Lung (tissue), 12 donors: ENCODE data around the gene TIAM2. TPM values are rescaled to one million over a fixed set of nuclear protein-coding genes. Genes with fewer than 3 reads are reported as not detected.

ENCODE experiments used
- ATAC-seq: fragments of 200-7000 bp; cut with Tn5 transposase; one replicate; pipeline ENCODE4 v1.9.1; 2020; ENCODE audit warnings: moderate number of reproducible peaks; ENCODE audit not compliant: insufficient read depth, low FRiP score
- DNase-seq, 3 donors: peaks; one replicate each; pipeline ENCODE4 v3.0.0-alpha.2; 2013 to 2017
- H3K27ac ChIP-seq, 2 donors: one replicate each; pipeline ENCODE4 v1.5.1; 2013; ENCODE audit warnings: mild to moderate bottlenecking in 2 of 2, moderate library complexity in 2 of 2, control low read depth in 1 of 2, inconsistent platforms in 1 of 2, low read depth in 1 of 2, low read length in 1 of 2
- H3K27me3 ChIP-seq, 3 donors: one replicate each; pipeline ENCODE4 v1.5.1; 2013; ENCODE audit warnings: low read length in 2 of 3; ENCODE audit not compliant: control insufficient read depth in 3 of 3, insufficient read depth in 3 of 3
- H3K36me3 ChIP-seq, 4 donors: one replicate each; pipeline ENCODE4 v1.5.1; 2013; ENCODE audit warnings: low read length in 4 of 4, mild to moderate bottlenecking in 1 of 4, moderate library complexity in 1 of 4; ENCODE audit not compliant: control insufficient read depth in 4 of 4, insufficient read depth in 4 of 4
- H3K4me1 ChIP-seq, 5 donors: one replicate each; pipeline ENCODE4 v1.5.1; 2013; ENCODE audit warnings: low read length in 5 of 5, mild to moderate bottlenecking in 2 of 5, moderate library complexity in 1 of 5; ENCODE audit not compliant: control insufficient read depth in 5 of 5, insufficient read depth in 5 of 5
- H3K4me3 ChIP-seq: one replicate; pipeline ENCODE4 v1.5.1; 2013; ENCODE audit warnings: mild to moderate bottlenecking, control low read depth, moderate library complexity
- H3K9ac ChIP-seq, 2 donors: one replicate each; pipeline ENCODE4 v1.5.1; 2013; ENCODE audit warnings: low read length in 2 of 2, control low read depth in 1 of 2; ENCODE audit not compliant: insufficient read depth in 1 of 2
- H3K9me3 ChIP-seq, 4 donors: one replicate each; pipeline ENCODE4 v1.5.1; 2013; ENCODE audit warnings: low read length in 3 of 4, mild to moderate bottlenecking in 1 of 4, moderate library complexity in 1 of 4; ENCODE audit not compliant: control insufficient read depth in 4 of 4, insufficient read depth in 3 of 4
- WGBS, 2 donors: extraction: QIAGEN DNeasy Blood & Tissue Kit; methylation state at CpG; one replicate each; pipeline ENCODE4 v1.1.7; 2013; 5-methylcytosine and 5-hydroxymethylcytosine counted together
- polyA plus RNA-seq, 2 donors: library from polyadenylated mRNA; stranded (reverse); fragments of 200-250 nt; gene quantifications; one replicate each; pipeline ENCODE4 v1.2.1, GENCODE V29; 2013
- total RNA-seq, 2 donors: library from RNA; depleted of rRNA in 1 of 2; stranded (reverse); fragments of >200 nt in 1 of 2; gene quantifications; one replicate each; pipeline ENCODE4 v1.2.1, GENCODE V29; 2014 to 2021
- TF ChIP-seq, protein P1 (sequence below): IDR thresholded peaks from 2 replicates; pipeline ENCODE4 v1.5.1; 2012; ENCODE audit warnings: mild to moderate bottlenecking; ENCODE audit errors: control extremely low read depth, extremely low read depth
- donor health status: control.
- donor health status: control.
- donor health status: Bipolar disorder and iron deficiency.
- donor health status: healthy.
- donor health status: DM: yes; HTN: yes; CAD: no.

The TIAM2 gene
- total and polyA plus RNA-seq, 4 donors: 1.8 to 17.5 (median 4.1) TPM

DNA sequence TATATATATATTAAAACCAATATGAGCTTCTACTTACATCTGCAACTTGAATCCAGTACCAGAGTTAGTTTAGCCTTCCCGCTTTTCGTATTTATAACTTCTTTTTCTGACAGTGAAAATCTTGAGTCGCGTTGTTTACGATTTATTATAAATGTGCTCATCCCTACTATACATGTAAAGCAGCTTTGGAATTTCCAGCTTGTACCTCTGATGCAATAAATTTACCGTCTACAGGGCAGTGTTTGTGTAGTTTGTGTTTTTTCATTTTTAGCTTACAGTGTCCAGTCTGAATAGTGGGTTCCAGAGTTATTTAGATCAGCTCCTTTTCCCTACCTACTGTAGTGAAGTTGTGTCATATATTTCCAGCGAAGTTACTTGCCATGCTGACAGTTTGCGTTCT is 66.3 kb downstream of the TIAM2 start:
- no peaks in the 10 kb centered on the region for H3K36me3 ChIP-seq
- TF ChIP-seq, protein P1, sequence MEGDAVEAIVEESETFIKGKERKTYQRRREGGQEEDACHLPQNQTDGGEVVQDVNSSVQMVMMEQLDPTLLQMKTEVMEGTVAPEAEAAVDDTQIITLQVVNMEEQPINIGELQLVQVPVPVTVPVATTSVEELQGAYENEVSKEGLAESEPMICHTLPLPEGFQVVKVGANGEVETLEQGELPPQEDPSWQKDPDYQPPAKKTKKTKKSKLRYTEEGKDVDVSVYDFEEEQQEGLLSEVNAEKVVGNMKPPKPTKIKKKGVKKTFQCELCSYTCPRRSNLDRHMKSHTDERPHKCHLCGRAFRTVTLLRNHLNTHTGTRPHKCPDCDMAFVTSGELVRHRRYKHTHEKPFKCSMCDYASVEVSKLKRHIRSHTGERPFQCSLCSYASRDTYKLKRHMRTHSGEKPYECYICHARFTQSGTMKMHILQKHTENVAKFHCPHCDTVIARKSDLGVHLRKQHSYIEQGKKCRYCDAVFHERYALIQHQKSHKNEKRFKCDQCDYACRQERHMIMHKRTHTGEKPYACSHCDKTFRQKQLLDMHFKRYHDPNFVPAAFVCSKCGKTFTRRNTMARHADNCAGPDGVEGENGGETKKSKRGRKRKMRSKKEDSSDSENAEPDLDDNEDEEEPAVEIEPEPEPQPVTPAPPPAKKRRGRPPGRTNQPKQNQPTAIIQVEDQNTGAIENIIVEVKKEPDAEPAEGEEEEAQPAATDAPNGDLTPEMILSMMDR: no peak
- peaks cover 0 to 2% (median 0%) of the 10 kb centered on the region in 4 donors for H3K9me3 ChIP-seq
- H3K4me3 ChIP-seq: no peak overlapping the region
- ATAC-seq (no peak), DNase-seq (no peak)
- no peak overlapping the region for H3K27ac ChIP-seq
- peaks cover 0 to 4% (median 0%) of the 10 kb centered on the region in 5 donors for H3K4me1 ChIP-seq
- H3K9ac ChIP-seq: no peak overlapping the region
- 94 to 96% methylated on average over 8 of the region's 8 CpGs for WGBS, 2 donors
- H3K27me3 ChIP-seq: no peaks in the 10 kb centered on the region

DNA sequence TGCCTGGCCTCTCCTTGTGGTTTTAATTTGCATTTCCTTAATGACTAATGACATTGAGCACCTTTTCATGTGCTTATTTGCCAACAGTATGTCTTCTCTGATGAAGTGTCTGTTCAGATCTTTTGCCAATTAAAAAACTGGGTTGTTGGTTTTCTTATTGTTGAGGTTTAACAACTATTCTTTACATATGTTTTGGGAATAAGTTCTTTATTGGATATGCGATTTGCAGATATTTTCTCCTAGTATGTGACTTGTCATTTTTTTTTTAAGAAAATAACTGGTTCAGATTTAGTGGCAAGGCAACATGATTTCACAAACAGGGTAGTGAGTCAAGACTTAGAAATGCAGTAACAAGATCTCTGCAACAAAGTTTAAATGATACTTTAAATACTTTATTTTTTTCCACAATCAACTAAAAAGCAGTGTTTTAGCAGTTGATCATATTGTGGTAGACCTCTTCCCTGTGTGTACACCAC is 67.8 kb downstream of the TIAM2 start:
- Histone ChIP-seq H3K27ac (no peak overlapping the region), H3K9ac (no peak overlapping the region), H3K36me3 (no peaks in the 10 kb centered on the region), H3K4me1 (peaks cover 0 to 17% (median 0%) of the 10 kb centered on the region in 5 donors), H3K4me3 (no peak overlapping the region), H3K9me3 (peaks cover 0 to 2% (median 0%) of the 10 kb centered on the region in 4 donors), H3K27me3 (no peaks in the 10 kb centered on the region)
- 85 to 89% methylated on average over 1 of the region's 1 CpG for WGBS, 2 donors
- no peak for ATAC-seq
- DNase-seq: peak in 1 of 3 donors; percentile 38
- TF ChIP-seq, protein P1: no peak

GRCh38 chr6:155064303-155064702 is 69.2 kb downstream of the TIAM2 start:
- Histone ChIP-seq H3K4me3 (no peak overlapping the region), H3K9me3 (peaks cover 0 to 2% (median 0%) of the 10 kb centered on the region in 4 donors), H3K9ac (no peak overlapping the region), H3K27me3 (no peaks in the 10 kb centered on the region), H3K36me3 (no peaks in the 10 kb centered on the region), H3K27ac (no peak overlapping the region), H3K4me1 (peaks cover 0 to 23% (median 2%) of the 10 kb centered on the region in 5 donors)
- ATAC-seq (no peak), DNase-seq (no peak)
- WGBS, 2 donors: 80 to 86% methylated on average over 3 of the region's 3 CpGs
- TF ChIP-seq, protein P1: no peak

DNA sequence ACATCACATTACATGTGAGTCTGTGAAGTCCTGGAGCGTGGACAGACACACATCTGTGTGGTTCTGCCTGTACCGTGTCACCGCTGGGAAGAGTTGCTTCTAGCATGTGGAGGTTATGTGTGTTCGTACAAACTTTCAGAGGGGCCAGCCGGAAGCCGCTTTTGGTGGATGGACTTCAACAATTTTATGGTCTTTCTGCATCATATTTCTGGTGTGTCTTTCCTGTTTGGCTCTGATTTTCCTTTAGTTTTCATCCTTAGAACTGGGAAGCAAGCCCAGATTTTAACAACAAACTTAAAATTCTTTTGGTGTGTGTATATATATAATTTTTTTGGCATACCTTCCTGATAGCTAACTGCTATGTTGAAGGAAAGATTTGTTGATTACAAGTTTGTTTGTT is 71.2 kb downstream of the TIAM2 start:
- TF ChIP-seq, protein P1: no peak
- H3K36me3 ChIP-seq: no peaks in the 10 kb centered on the region
- no peaks in the 10 kb centered on the region for H3K27me3 ChIP-seq
- H3K4me3 ChIP-seq: no peak overlapping the region
- no peak overlapping the region for H3K27ac ChIP-seq
- WGBS, 2 donors: 79 to 88% methylated on average over 6 of the region's 6 CpGs
- ATAC-seq (no peak), DNase-seq (peak; percentile 61 to 92 (median 86))
- H3K9ac ChIP-seq: peak overlapping the region in 1 of 2 donors; percentile 44
- H3K4me1 ChIP-seq: peaks cover 0 to 23% (median 2%) of the 10 kb centered on the region in 5 donors
- H3K9me3 ChIP-seq: peaks cover 0 to 2% (median 0%) of the 10 kb centered on the region in 4 donors
